HEK293 (cell line): ENCODE measurements around the gene TNKS1BP1.

ENCODE experiments used
- BCL11A ChIP-seq: fragments of 450-650 bp; formaldehyde crosslinking; IDR thresholded peaks from 2 replicates; pipeline ENCODE4 v1.5.1; 2016; ENCODE audit warnings: low read depth, missing biosample characterization, missing genetic modification characterization
- CTCF ChIP-seq: fragments of 450-650 bp; formaldehyde crosslinking; IDR thresholded peaks from 2 replicates; pipeline ENCODE4 v1.5.1; 2016; ENCODE audit warnings: missing biosample characterization, missing genetic modification characterization
- PATZ1 ChIP-seq: fragments of 450-650 bp; formaldehyde crosslinking; IDR thresholded peaks from 2 replicates; pipeline ENCODE4 v1.5.1; 2016; ENCODE audit warnings: missing biosample characterization, missing genetic modification characterization
- REST ChIP-seq: fragments of 450-650 bp; formaldehyde crosslinking; IDR thresholded peaks from 2 replicates; pipeline ENCODE4 v1.5.1; 2016; ENCODE audit warnings: missing biosample characterization, missing genetic modification characterization
- TCF7L2 ChIP-seq: IDR thresholded peaks from 2 replicates; pipeline ENCODE4 v1.6.1; 2011; ENCODE audit warnings: low read depth, mild to moderate bottlenecking, inconsistent platforms, low read length, moderate library complexity, borderline replicate concordance
- ZNF18 ChIP-seq: fragments of 450-650 bp; formaldehyde crosslinking; IDR thresholded peaks from 2 replicates; pipeline ENCODE4 v1.5.1; 2016; ENCODE audit warnings: missing biosample characterization, missing genetic modification characterization
- ZNF274 ChIP-seq, 2 experiments: fragments of 200-500 bp in 1 of 2; fragments of 450-650 bp in 1 of 2; sonication (Bioruptor generic) in 1 of 2; formaldehyde crosslinking in 1 of 2; IDR thresholded peaks; 2 replicates each; pipeline versions ENCODE4 v1.5.1 to v1.6.1; 2014 to 2016; ENCODE audit warnings: borderline replicate concordance in 1 of 2, inconsistent platforms in 1 of 2, low read length in 1 of 2, missing biosample characterization in 1 of 2, missing genetic modification characterization in 1 of 2
- ZNF423 ChIP-seq: fragments of 450-650 bp; formaldehyde crosslinking; IDR thresholded peaks from 2 replicates; pipeline ENCODE4 v1.5.1; 2016; ENCODE audit warnings: missing biosample characterization, missing genetic modification characterization
- ZNF510 ChIP-seq: fragments of 450-650 bp; formaldehyde crosslinking; IDR thresholded peaks from 2 replicates; pipeline ENCODE4 v1.5.1; 2018; ENCODE audit warnings: mild to moderate bottlenecking, missing genetic modification characterization, missing biosample characterization; ENCODE audit not compliant: insufficient replicate concordance
- ZNF530 ChIP-seq: fragments of 450-650 bp; formaldehyde crosslinking; IDR thresholded peaks from 2 replicates; pipeline ENCODE4 v1.5.1; 2016; ENCODE audit warnings: low read depth, missing biosample characterization, missing genetic modification characterization
- ZNF837 ChIP-seq: fragments of 450-650 bp; formaldehyde crosslinking; IDR thresholded peaks from 2 replicates; pipeline ENCODE4 v1.5.1; 2016; ENCODE audit warnings: missing biosample characterization, missing genetic modification characterization

GRCh38 chr11:57330029-57330428 lies 5.3 kb upstream of the TNKS1BP1 start:
- TF ChIP-seq ZNF18 (tag by site-specific recombination) (no peak), CTCF (no peak), TCF7L2 (no peak), ZNF423 (tag by site-specific recombination) (no peak), BCL11A (no peak), PATZ1 (no peak), ZNF510 (tag by site-specific recombination) (no peak), ZNF274 (IDR thresholded peaks at IDR 0.05; ENCODE audit: low read length) (no peak), ZNF274 (tag by site-specific recombination; IDR thresholded peaks at IDR 0.05; ENCODE audit: borderline replicate concordance) (no peak), ZNF837 (no peak), ZNF530 (tag by site-specific recombination) (no peak), REST (no peak)
